Cardiac fibroblast (primary cell): ENCODE data around the gene MAGI2.
A peak's percentile ranks its signal among the peaks of the same experiment; 100 is the strongest.

Experiments used
- DNase-seq, 2 donors: peaks; one replicate each; pipeline versions ENCODE4 v3.0.0 to v3.0.0-alpha.2; 2010; ENCODE audit warnings: low read depth in 2 of 2
- H3K4me3 ChIP-seq, 2 donors: replicated peaks in 1 of 2; 1 replicate in 1 of 2; 2 replicates in 1 of 2; pipeline ENCODE4 v1.5.1; 2011; ENCODE audit warnings: low read depth in 2 of 2, low read length in 2 of 2, mild to moderate bottlenecking in 2 of 2, moderate library complexity in 1 of 2
- TF ChIP-seq, protein P1 (sequence below): IDR thresholded peaks from one replicate; pipeline ENCODE4 v1.5.1; 2011; ENCODE audit warnings: low read depth, mild to moderate bottlenecking, low read length, inconsistent platforms

MAGI2 gene

DNA sequence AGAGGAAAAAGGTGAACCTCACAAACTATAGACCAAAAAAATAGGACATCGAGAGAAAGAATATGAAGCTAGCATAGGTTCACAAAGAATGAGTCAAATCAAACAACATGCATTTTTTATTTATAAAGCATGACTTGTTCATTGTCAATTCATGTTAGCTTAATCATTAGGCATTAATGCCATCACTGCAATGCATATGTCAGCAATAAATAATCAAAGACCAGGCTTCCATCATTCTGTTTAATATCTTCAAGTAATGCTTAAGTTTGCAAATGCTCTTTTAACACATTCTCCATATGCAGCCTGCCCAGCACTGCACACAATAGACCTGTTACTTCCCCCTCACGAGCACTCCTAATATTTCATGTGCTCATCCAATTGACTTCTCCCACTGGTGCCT, 8.9 kb upstream of the MAGI2 start:
- H3K4me3 ChIP-seq = no peak overlapping the region
- TF ChIP-seq, protein P1, sequence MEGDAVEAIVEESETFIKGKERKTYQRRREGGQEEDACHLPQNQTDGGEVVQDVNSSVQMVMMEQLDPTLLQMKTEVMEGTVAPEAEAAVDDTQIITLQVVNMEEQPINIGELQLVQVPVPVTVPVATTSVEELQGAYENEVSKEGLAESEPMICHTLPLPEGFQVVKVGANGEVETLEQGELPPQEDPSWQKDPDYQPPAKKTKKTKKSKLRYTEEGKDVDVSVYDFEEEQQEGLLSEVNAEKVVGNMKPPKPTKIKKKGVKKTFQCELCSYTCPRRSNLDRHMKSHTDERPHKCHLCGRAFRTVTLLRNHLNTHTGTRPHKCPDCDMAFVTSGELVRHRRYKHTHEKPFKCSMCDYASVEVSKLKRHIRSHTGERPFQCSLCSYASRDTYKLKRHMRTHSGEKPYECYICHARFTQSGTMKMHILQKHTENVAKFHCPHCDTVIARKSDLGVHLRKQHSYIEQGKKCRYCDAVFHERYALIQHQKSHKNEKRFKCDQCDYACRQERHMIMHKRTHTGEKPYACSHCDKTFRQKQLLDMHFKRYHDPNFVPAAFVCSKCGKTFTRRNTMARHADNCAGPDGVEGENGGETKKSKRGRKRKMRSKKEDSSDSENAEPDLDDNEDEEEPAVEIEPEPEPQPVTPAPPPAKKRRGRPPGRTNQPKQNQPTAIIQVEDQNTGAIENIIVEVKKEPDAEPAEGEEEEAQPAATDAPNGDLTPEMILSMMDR = no peak
- DNase-seq = no peak

DNA sequence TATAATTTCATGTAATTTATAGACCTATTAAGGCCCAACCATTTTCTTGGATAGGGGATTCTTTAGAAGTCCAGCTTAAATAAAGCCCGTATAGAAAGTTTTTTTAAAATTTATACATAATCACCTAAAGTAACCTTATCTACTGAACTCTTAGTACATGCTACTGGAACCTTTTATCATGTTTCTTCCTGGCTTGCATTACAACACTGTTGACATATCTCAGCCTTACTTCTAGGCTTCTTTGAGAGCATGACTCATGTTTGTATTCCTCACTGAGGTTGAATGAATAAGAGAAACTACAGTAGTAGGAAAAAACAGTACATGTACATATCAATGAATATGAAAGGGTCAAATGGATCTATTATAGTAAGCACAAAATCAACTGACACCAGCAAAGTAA, 8.2 kb upstream of the MAGI2 start:
- peak; percentile 62 to 66 for DNase-seq
- TF ChIP-seq, protein P1 = no peak
- H3K4me3 ChIP-seq = no peak overlapping the region

- TF ChIP-seq, protein P1 = no peak
- H3K4me3 ChIP-seq = no peak overlapping the region
- DNase-seq = no peak
These were observed 5.9 kb upstream of the MAGI2 start for GRCh38 chr7:79459381-79459780.

DNA sequence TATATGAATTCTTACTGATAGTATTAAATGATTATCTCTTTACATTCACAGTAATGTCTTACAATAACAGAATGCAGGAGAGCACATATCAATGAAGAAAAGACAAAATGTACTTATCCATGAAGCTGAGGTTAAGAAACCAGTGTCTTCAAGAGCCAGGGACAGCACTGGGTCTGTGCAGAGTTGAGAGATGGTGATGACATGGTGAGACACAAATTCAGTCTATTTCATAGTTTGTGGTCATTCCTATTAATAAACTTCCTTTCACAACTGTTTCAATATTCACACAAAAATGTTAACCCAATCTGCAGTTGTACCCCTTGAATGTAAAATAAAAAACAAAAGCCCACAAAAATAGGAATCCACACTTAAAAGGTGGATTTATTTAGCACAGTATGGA, 5.3 kb upstream of the MAGI2 start:
- H3K4me3 ChIP-seq = no peak overlapping the region
- DNase-seq = no peak
- TF ChIP-seq, protein P1 = no peak

DNA sequence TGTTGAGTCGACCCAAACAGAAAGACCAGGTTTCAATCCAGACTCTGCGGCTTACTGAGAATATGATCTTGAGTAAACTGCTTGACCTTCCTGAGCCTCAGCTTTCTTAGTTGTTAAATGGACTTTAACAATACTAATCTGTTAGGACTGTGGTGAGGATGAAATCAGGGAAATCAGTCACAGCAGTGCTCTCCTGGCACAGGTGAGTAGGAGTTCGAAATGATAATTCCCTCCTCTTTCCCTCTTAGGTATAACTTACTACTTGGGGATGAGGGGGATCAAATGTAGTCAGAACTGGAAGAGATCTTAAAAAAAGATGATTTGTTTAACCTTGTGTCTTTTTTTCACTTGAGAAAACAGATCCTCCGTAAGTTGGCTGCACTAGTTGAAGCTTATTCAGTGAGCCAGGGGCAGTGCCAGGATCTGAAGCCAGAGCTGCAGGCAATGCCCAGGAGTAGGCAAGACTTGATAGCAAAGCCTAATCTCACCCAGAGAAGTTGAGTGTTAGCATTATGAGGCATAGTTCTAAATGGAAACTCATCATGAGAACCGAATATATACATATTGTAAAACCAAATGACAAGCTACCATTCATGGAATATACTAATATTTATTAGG, 1.8 kb upstream of the MAGI2 start:
- TF ChIP-seq, protein P1 = no peak
- no peak for DNase-seq
- peak overlapping the region; percentile 85 to 90 for H3K4me3 ChIP-seq

- peak in 1 of 2 donors; percentile 61 for DNase-seq
- TF ChIP-seq, protein P1 = no peak
- peak overlapping the region; percentile 85 to 90 for H3K4me3 ChIP-seq
These were observed 994 bp upstream of the MAGI2 start for GRCh38 chr7:79454361-79454960.

DNA sequence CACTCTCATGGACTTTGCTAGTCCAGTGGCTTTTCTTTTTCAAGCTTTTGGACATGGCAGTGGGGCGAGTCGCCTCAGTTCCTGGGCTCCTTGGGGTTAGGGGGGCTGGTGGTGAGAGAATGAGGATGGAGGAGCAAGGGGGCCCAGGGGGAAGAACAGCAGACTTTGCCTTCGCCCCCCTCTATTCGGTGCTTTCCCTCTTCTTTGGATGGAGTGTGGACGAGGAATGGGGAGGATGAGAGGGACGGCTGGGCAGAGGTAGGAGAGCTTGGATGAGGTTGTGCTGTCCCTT, 255 bp downstream of the MAGI2 start:
- DNase-seq = no peak
- peak overlapping the region; percentile 85 to 90 for H3K4me3 ChIP-seq
- TF ChIP-seq, protein P1 = no peak
